CD4-positive, alpha-beta T cell (primary cell): ENCODE measurements around the gene MANF. TPM values are rescaled to one million over a fixed set of nuclear protein-coding genes. Genes with fewer than 3 reads are reported as not detected.

Experiments used
- ATAC-seq: fragments of 200-7000 bp; cut with Tn5 transposase; one replicate; pipeline ENCODE4 v1.10.0; 2022; ENCODE audit warnings: mild to moderate bottlenecking; ENCODE audit not compliant: poor library complexity
- CTCF ChIA-PET: fragments of 350-600 bp; sonication (Branson Sonifier 250); formaldehyde crosslinking; loops from one replicate; lab custom pipeline; 2021; ENCODE audit warnings: antibody characterized with exemption, inconsistent platforms; lab: Charles Lee
- POLR2A ChIA-PET: fragments of 350-600 bp; sonication (Branson Sonifier 250); formaldehyde crosslinking; loops from one replicate; lab custom pipeline; 2021; ENCODE audit warnings: antibody characterized with exemption, inconsistent platforms; lab: Charles Lee
- DNase-seq, 14 experiments: peaks; one replicate each; pipeline ENCODE4 v3.0.0-alpha.2; 2013 to 2020; ENCODE audit warnings: mixed read lengths in 2 of 14
- H3K27ac ChIP-seq, 2 donors: one replicate each; pipeline versions ENCODE4 v1.5.1 to v1.7.0; 2013; ENCODE audit warnings: low read length in 2 of 2, low read depth in 1 of 2, mild to moderate bottlenecking in 1 of 2
- H3K27me3 ChIP-seq, 2 experiments: 1 replicate in 1 of 2; 2 replicates in 1 of 2; pipeline versions ENCODE4 v1.6.1 to v1.7.0; 2013; ENCODE audit warnings: low read length in 2 of 2, control low read depth in 1 of 2, mild to moderate bottlenecking in 1 of 2, moderate library complexity in 1 of 2; ENCODE audit not compliant: insufficient read depth in 2 of 2, control insufficient read depth in 1 of 2
- H3K36me3 ChIP-seq: one replicate; pipeline ENCODE4 v1.6.1; 2013; ENCODE audit warnings: low read length, control low read depth; ENCODE audit not compliant: insufficient read depth
- H3K4me1 ChIP-seq: one replicate; pipeline ENCODE4 v1.6.1; 2013; ENCODE audit warnings: low read length, control low read depth; ENCODE audit not compliant: insufficient read depth
- H3K4me3 ChIP-seq: one replicate; pipeline ENCODE4 v1.5.1; 2013; ENCODE audit warnings: mild to moderate bottlenecking, low read length, moderate library complexity
- H3K9me3 ChIP-seq, 2 experiments: 1 replicate in 1 of 2; 2 replicates in 1 of 2; pipeline versions ENCODE4 v1.6.1 to v1.7.0; 2013; ENCODE audit warnings: low read length in 2 of 2, mild to moderate bottlenecking in 2 of 2, control low read depth in 1 of 2, moderate library complexity in 1 of 2; ENCODE audit not compliant: control insufficient read depth in 1 of 2, insufficient read depth in 1 of 2
- H3K27ac Mint-ChIP-seq: one replicate; pipeline ENCODE4 v1.8.0; 2020; ENCODE audit warnings: mixed read lengths
- H3K27me3 Mint-ChIP-seq: one replicate; pipeline ENCODE4 v1.8.0; 2021; ENCODE audit warnings: mixed read lengths
- H3K36me3 Mint-ChIP-seq: one replicate; pipeline ENCODE4 v1.8.0; 2021; ENCODE audit warnings: low read depth, mixed read lengths
- H3K4me1 Mint-ChIP-seq: one replicate; pipeline ENCODE4 v1.8.0; 2021; ENCODE audit warnings: low read depth, mixed read lengths
- H3K4me3 Mint-ChIP-seq: one replicate; pipeline ENCODE4 v1.8.0; 2020; ENCODE audit warnings: mild to moderate bottlenecking, mixed read lengths
- H3K9me3 Mint-ChIP-seq: one replicate; pipeline ENCODE4 v1.8.0; 2020; ENCODE audit warnings: mixed read lengths
- intact Hi-C, 2 experiments: fragments of 100-400 bp; cut with DNase I in 1 of 2; cut with micrococcal nuclease in 1 of 2; formaldehyde crosslinking; loops; one replicate each; pipeline versions ENCODE4 v1.15.1 to v1.9.0; 2023 to 2025; cut with DNase I, micrococcal nuclease
- total RNA-seq, 174 experiments: library from RNA in 2 of 174; stranded (reverse) in 2 of 174; gene quantifications; one replicate each; pipeline ENCODE4 v1.2.3 and lab custom pipeline; 2021 to 2026
- TF ChIP-seq, protein P1 (sequence below): fragments of 200-600 bp; IDR thresholded peaks from one replicate; pipeline ENCODE4 v1.8.0; 2022; ENCODE audit warnings: antibody characterized with exemption, mild to moderate bottlenecking

MANF gene
- total RNA-seq, 2 experiments from 2014 or later, result 26.4 to 30.2 TPM

- no peaks in the 10 kb centered on the region for H3K27me3 Mint-ChIP-seq
- POLR2A ChIA-PET, result interaction anchor here (0.8 to 3.2 kb wide), 3 partner anchors 11 to 104 kb away, joined by 3 to 13 read pairs (median 7); partner anchors contain the start of genes DCAF1 and MANF
- H3K27me3 ChIP-seq, result no peaks in the 10 kb centered on the region
- H3K4me1 Mint-ChIP-seq, result peaks cover 40% of the 10 kb centered on the region
- peak overlapping the region; percentile 77 for H3K27ac Mint-ChIP-seq
- peaks cover 59% of the 10 kb centered on the region for H3K4me1 ChIP-seq
- ATAC-seq (no peak), DNase-seq (peak in 1 of 14 experiments; percentile 6)
- no peaks in the 10 kb centered on the region for H3K9me3 Mint-ChIP-seq
- TF ChIP-seq, protein P1, sequence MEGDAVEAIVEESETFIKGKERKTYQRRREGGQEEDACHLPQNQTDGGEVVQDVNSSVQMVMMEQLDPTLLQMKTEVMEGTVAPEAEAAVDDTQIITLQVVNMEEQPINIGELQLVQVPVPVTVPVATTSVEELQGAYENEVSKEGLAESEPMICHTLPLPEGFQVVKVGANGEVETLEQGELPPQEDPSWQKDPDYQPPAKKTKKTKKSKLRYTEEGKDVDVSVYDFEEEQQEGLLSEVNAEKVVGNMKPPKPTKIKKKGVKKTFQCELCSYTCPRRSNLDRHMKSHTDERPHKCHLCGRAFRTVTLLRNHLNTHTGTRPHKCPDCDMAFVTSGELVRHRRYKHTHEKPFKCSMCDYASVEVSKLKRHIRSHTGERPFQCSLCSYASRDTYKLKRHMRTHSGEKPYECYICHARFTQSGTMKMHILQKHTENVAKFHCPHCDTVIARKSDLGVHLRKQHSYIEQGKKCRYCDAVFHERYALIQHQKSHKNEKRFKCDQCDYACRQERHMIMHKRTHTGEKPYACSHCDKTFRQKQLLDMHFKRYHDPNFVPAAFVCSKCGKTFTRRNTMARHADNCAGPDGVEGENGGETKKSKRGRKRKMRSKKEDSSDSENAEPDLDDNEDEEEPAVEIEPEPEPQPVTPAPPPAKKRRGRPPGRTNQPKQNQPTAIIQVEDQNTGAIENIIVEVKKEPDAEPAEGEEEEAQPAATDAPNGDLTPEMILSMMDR, result no peak
- intact Hi-C loops, result loop anchor here in 1 of 2 experiments (10.0 kb wide), 1 partner anchor 758 kb away; the partner anchor contains the start of gene POC1A
- peaks cover 80% of the 10 kb centered on the region for H3K36me3 Mint-ChIP-seq
- peaks cover 0 to 8% of the 10 kb centered on the region in 2 experiments for H3K9me3 ChIP-seq
- H3K36me3 ChIP-seq, result peaks cover 90% of the 10 kb centered on the region
- no peak overlapping the region for H3K27ac ChIP-seq
- peak overlapping the region; percentile 42 for H3K4me3 Mint-ChIP-seq
- CTCF ChIA-PET, result no interaction called here
- H3K4me3 ChIP-seq, result no peak overlapping the region
Measured at GRCh38 chr3:51396401-51396800, 11.3 kb downstream of the MANF start.

DNA sequence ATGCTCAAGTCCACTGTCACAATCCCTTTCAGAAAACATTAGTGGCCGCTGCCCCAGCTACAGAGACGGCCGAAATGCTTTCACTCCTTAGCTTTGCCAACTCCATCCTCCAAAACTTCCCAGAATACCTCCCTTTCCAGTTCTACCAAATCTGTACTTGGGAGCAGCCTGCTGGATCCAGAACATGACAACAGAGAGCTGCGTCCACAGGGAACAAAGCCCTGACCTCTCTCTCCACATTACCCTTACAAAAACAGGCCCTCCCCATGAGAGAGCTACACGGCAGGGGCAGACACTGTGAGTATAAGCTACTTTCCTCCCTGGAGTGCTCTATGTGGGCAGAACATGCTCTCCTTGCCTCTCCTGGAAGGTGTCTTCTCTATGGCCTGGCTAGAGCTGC, 12.3 kb downstream of the MANF start:
- H3K27me3 Mint-ChIP-seq, result no peaks in the 10 kb centered on the region
- TF ChIP-seq, protein P1, result no peak
- H3K27ac Mint-ChIP-seq, result peak overlapping the region; percentile 77
- CTCF ChIA-PET, result no interaction called here
- no peaks in the 10 kb centered on the region for H3K27me3 ChIP-seq
- no peak overlapping the region for H3K4me3 ChIP-seq
- no peak overlapping the region for H3K4me3 Mint-ChIP-seq
- ATAC-seq (no peak), DNase-seq (no peak)
- peaks cover 0 to 6% of the 10 kb centered on the region in 2 experiments for H3K9me3 ChIP-seq
- no peak overlapping the region for H3K27ac ChIP-seq
- no peaks in the 10 kb centered on the region for H3K9me3 Mint-ChIP-seq
- peaks cover 89% of the 10 kb centered on the region for H3K36me3 Mint-ChIP-seq
- peaks cover 95% of the 10 kb centered on the region for H3K36me3 ChIP-seq
- intact Hi-C loops, result loop anchor here in 1 of 2 experiments (10.0 kb wide), 1 partner anchor 757 kb away; the partner anchor contains the start of gene POC1A
- peaks cover 50% of the 10 kb centered on the region for H3K4me1 ChIP-seq
- POLR2A ChIA-PET, result interaction anchor here (0.8 kb wide), 1 partner anchor 103 kb away, joined by 7 read pairs; the partner anchor contains the start of gene DCAF1
- H3K4me1 Mint-ChIP-seq, result peaks cover 40% of the 10 kb centered on the region

DNA sequence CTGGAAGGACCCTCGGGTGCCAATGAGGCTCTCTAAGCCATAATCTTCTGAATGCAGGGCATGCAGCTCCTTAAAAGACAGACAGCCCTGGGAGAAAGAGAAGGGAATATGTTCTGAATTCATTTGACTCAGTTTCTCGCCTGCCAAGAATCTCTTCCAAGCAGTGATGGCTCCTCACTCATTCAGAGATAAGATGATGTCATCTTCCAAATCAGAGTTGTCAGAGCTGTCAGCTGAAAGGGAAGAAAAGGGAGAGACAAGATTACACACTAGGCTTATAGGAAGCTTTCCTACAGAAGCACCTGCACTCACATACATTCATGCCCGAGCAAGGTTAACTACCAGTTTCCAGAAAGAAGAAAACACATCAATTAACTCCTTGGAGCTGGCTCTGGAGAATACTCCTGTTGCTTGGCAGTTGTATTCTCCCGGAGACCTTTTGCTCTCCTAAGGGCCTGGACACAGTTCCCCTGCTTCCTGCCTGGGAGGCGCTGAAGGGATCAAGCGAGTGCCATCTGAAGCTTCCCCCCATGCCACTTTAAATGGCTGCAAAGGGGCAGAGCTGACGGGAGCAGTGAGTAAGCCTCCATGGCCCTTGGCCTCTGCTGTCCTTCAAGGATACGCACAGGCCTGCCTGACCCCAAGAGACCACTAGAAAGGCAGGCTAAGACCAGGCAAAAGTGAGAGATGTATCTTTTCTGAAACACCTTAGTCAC, 13.7 kb downstream of the MANF start:
- Mint-ChIP-seq H3K27me3 (no peaks in the 10 kb centered on the region), H3K4me3 (no peak overlapping the region), H3K9me3 (no peaks in the 10 kb centered on the region), H3K36me3 (peaks cover 89% of the 10 kb centered on the region), H3K27ac (peak overlapping the region; percentile 74), H3K4me1 (peaks cover 37% of the 10 kb centered on the region)
- ChIA-PET CTCF (interaction anchor here (1.5 kb wide), 1 partner anchor 10 kb away, joined by 4 read pairs; no protein-coding TSS in a partner anchor), POLR2A (interaction anchor here (1.4 kb wide), 1 partner anchor 9 kb away, joined by 3 read pairs; no protein-coding TSS in a partner anchor)
- no peaks in the 10 kb centered on the region for H3K9me3 ChIP-seq
- intact Hi-C loops, result loop anchor here in 1 of 2 experiments (10.0 kb wide), 1 partner anchor 756 kb away; the partner anchor contains the start of gene POC1A
- H3K4me3 ChIP-seq, result no peak overlapping the region
- ATAC-seq (no peak), DNase-seq (no peak)
- no peaks in the 10 kb centered on the region for H3K27me3 ChIP-seq
- TF ChIP-seq, protein P1, result no peak
- H3K36me3 ChIP-seq, result peaks cover 92% of the 10 kb centered on the region
- H3K4me1 ChIP-seq, result peaks cover 40% of the 10 kb centered on the region
- H3K27ac ChIP-seq, result no peak overlapping the region
